Stimulated activated CD4-positive, alpha-beta T cell treated with anti-CD3 and anti-CD28 coated beads, Interleukin-2, amount 100 ng/mL, for 4 hours (primary cell): ENCODE data around the gene SIRPG.
"Not testable (repeated sequence)": the region's sequence is repeated elsewhere in the genome, so short reads cannot be mapped to it uniquely, and the experiment has no call there.

ENCODE experiments used
- DNase-seq: peaks from one replicate; pipeline ENCODE4 v3.0.0-alpha.2; 2020; ENCODE audit warnings: low read depth

Gene SIRPG

GRCh38 chr20:1635291-1635979 is 22.1 kb downstream of the SIRPG start:
- no peak for DNase-seq

DNA sequence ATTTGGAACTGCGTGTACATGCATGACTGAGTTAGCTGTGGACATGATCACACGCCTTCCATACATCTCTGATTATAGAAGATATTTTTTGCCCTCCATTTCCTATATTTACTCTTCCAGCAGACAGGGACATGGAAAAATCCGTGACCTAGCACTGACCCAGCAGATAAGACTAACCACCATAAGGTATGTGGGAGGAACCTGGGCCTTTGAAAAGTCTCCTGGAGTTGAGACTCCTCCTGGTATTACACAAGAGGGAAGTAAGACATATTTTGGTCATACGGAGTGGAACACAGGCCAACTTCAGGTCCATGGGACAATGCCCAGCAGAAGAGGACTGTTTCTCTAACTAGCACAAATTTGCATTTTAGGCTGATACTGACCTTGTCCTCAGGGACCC is 24.0 kb downstream of the SIRPG start:
- DNase-seq, result no peak

DNA sequence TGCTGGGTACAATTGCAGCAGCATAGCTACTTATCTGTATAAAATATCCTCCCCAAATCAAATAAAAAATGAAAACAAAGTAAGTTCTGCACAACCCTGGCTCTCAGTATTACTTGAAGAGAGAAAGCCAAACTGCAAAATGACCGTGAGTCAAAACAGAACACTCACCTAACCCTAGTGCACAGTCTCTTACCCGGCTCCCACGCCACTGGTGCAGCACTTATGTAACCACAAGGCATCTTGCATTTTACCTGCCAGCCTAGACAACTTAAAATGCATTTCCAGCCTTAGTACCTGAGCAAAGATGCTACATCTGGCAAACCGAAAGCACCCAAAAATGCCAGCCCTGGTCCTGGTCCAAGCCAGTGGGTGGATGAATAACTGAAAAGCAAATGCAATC is 25.4 kb downstream of the SIRPG start:
- peak; percentile 39 for DNase-seq

DNA sequence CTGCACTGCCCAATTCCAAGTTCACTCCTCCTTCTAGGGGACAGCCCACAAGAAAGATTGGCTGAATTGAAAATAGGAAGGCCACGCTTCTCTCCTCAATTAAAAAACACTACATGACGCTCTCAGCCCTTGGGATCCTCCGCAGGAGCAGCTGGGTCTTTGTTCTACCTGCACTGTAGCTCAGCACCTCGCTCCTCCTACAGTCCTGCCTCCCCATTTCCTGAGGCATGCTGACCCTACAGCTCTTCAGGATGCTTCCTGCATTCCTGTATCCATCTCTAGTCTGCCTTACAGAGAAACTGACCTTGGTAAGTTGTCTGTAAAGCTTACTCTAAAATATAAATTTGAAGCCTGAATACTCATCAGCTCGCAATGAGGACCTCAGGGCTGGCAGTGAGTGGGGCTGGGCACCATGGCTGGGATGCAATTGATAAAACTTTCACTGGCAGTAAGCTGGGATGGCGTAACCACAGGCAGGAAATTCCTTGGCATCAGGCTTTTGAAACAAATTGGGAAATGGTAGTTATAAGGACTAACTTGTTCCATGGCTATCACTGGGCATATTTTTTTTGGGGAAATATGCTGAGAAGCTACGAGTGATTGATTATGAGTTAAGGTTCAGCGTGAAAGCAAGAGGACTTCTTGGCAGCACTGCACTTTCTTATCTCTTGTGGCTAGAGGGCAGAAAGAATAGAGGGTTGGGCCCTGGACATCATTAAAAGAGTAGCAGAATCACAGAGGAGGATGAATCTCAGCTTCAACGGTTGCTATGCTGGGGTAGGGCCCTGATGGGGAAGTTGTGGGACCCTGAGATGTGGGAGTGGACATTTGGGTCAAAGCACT is 26.0 kb downstream of the SIRPG start:
- no peak for DNase-seq

DNA sequence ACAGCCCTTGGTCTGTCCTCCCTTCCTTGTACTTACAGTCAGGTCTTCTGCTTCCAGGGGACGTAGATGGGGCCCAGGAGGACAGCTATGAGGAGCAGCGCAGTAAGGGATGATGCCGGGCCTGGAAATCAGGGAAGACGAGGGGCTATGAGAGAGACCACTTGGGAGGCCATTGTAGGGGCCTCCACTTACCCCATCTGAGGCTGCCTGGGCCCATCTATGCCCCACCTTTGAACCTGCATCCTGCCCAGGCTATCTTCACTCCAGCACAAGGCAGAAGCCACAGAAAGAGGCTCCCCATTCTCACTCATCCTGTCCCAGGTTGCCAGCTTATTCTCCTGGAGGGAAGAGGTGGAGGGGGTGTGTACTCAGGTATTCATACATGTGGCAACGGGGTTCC is 27.4 kb downstream of the SIRPG start:
- DNase-seq, result no peak

DNA sequence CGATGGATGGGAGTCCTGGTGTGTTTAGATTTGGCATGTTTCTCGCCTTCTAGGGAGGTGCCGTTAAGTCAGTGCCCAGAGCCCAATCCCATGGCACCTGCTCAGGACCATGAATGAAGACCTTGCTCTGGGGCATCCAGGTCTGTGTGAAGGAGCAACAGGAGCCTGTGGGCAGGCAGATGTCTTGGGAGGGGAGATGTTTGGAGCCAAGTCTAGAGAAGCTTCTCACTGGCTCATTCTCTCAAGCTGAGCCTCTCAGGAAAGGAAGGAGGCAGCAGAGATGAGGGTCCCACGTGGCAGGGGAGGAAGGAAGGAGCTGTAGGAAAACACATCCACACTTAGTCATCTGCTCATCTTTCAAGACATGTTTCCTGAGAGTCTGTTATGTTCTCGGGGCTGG is 28.3 kb downstream of the SIRPG start:
- no peak for DNase-seq

DNA sequence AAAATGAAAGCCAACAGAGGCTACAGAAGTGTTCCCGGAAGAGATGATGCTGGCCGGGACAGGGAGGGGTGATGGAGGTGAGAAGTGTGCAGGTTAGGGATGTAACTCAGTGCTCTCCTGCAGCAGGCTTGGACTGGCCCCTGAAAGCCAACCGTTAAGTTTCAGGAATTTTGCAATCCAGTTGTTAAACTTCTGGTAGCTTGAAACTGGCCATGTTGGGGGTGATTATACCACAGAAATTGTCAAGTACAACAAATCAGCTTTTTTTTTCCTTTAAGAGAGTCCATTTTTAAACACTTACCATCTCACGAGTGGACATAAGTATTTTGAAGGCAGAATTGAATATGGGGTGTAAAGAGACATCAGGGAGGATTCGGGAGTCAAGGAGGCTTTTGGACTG is 29.0 kb downstream of the SIRPG start:
- no peak for DNase-seq

DNA sequence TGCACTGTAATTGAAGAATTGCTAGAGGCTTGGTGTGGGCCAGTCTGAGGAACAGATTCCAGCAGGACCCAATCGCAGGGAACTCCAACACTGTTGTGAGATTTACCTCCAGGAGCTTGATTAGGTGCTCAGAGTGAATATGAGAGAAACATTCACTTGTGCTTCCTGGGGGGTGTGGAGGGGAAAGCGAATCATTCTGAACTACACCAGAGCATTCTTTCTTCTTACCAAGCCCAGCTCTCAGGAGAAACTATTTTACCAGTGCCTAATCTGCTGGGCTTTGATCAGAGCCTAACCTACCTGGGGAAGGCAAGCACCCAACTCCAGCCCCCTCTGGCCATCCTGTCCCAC is 30.4 kb downstream of the SIRPG start:
- no peak for DNase-seq

GRCh38 chr20:1626528-1627199 is 30.9 kb downstream of the SIRPG start:
- no peak for DNase-seq

DNA sequence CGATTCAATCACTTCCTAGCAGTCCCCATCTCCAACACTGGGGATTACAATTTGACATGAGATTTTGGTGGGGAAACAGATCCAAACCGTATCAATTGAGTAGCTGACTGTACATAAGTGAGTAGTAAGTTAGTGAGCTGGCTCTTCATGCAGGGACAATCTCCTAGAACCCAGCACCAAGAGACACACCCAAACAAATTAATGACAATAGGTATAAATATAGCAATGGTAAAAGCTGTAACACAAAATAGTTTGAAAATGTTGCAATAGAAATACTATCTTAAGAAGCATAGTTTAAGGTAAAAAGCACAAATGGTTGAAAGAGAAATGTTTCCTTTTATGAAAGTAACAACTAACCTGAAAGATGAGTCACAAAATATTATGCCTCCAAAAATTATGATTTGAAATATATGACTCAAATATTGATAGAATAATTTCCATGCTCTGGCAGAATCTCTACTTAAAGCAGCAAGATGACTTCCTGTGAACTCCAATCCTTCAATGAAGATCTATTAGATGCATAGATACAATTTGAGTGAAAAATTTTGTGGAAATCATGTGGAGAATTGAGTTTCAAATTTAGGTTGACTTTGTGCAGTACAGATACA is 32.4 kb downstream of the SIRPG start:
- DNase-seq, result no peak

- no peak for DNase-seq
Measured at GRCh38 chr20:1623501-1624205, 33.9 kb downstream of the SIRPG start.

GRCh38 chr20:1622450-1622849 is 35.1 kb downstream of the SIRPG start:
- no peak for DNase-seq

GRCh38 chr20:1621316-1621715 is 36.3 kb downstream of the SIRPG start:
- DNase-seq, result no peak

DNA sequence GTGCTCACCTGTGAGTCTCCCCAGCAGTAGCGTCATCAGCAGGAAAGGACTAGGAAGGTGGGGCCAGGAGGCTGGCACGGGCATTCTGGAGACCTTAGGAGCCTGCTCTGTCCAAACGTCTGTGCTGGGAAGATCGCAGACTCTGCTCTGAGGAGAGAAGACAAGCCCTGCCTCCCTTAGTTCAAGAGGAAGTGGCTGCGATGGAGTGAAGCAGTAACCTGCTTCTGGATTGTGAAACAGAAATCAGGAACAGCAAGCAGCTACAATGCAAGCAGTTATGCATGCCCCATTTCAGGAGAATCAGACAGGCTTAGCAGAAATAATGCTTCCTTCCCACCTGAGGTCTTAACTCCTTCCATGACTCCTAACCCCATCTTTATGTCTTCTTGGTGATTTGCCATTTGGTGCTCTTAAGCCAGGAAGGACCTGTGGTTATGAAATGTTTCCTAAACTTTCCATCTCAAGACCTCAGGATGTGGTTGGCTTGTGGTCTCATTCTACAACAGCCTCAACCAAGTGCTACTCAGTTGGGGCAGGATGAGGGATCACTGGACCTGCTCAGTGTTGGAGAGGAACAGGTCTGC is 37.6 kb downstream of the SIRPG start, which contains the start of gene SIRPB1:
Gene SIRPB1 (minus strand): TSS at position 149 of the 584 bp plus-strand sequence. CDS start 65 bp downstream, at position 84.
- no peak for DNase-seq

DNA sequence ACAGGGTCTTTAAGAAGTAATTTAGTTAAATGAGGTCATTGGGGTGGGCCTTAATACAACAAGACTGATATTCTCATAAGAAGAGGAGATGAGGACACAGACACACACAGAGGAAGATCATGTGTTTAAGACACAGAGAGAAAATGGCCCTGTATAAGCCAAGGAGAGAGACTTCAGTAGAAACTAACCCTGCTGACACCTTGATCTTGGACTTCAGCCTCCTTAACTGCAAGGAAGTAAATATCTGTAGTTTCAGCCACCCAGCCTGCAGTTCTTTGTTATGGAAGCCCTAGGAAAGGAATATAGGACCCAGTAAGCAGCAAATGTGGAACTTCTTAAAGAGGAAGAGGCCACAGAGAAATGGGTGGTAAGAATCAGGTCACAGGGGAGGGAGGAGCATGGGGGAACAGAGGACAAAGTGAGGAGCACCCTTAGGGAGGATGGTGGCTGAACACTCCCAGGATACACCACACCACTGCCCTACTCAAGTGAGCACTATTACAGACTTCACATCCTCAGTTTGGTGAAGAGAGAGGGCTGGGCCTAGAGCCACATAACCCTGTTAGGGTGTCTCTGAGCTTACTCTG is 38.5 kb downstream of the SIRPG start:
- DNase-seq, result no peak

DNA sequence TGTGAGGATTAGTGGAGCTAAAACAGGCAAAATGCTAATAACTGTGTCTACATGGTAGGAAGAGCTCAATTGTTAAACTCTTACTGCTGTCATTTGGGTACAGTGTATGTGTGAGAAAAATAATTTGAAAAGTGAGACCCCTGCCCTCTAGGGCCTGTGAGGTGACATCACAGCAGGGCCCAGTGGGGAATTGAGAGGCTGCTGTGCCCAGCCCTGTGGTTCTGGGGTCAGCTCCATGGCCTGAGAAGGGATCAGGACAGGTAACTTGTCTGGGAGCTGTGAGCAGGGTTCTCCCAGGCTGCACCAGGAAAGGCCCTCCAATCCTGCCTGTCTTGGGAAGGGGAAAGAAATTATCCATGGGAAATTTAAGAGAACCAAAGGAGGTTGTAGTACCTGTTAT is 39.1 kb downstream of the SIRPG start:
- no peak for DNase-seq

DNA sequence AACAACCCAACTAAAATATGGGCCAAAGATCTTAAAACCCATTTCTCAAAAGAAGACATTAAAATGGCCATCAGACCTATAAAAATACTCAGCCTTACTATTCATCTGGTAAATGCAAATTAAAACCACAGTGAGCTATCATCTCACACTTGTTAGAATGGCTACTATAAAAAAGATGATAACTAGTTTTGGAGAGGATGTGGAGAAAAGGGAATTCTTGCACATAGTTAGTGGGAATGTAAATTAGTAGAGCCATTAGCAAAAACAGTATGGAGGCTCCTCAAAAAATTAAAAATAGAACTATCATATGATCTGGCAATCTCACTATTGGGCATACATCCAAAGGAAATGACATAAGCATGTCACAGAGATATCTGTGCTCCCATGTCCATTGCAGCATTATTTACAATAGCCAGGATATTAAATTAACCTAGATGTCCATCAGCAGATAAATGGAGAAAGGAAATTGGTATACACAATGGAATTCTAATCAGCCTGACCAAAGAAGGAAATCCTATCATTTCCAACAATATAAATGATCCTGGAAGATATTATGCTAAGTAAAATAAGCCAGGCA is 40.6 kb downstream of the SIRPG start:
- no peak for DNase-seq

DNA sequence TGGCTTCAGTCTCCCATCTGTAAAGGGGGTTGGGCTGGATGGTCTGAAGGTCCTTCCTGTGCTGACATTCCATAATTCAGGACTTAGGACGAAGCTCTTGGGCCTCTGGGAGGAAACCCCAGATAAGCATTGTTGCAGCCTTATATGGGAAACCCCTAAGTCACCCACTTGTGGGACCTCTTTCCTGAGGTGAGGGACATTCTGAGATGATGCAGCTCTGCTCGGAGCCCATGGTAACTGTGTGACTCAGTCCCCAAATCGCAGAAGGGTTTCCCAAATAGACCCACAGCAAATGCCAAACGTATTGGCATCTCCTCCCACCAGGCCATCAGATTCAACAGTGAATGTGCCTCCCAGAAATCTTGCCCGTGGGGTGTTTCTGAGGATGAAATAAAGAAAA is 47.2 kb downstream of the SIRPG start:
- DNase-seq, result not testable (repeated sequence)

- DNase-seq, result not testable (repeated sequence)
Measured at GRCh38 chr20:1608678-1609347, 48.8 kb downstream of the SIRPG start.

DNA sequence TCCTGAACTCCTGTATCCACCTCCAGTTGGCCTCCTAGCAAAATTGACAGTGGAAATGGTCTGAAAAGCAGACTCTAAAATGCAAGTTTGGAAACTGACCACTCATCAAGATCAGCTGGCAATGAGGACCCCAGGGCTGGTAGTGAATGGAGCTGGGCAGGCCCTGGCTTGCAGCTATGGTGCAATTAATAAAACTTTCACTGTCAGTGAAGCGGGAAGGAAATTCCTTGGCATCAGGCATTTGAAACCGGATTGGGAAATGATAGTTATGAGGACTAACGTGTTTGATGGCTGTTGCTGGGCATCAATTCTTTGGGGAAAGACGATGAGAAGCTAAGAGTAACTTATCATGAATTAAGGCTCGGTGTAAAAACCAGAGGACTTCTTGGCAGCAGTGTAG is 56.8 kb downstream of the SIRPG start:
- DNase-seq, result no peak
